ENCODE measurements around the gene PIP4K2C.
"Not testable (repeated sequence)": the region's sequence is repeated elsewhere in the genome, so short reads cannot be mapped to it uniquely, and the experiment has no call there.

The PIP4K2C gene

GRCh38 chr12:57554897-57555296 lies 36.1 kb upstream of the PIP4K2C start:
- DNase-seq: no peak

GRCh38 chr12:57558864-57559263 lies 32.1 kb upstream of the PIP4K2C start:
- DNase-seq: no peak

- no peak for DNase-seq
Measured at GRCh38 chr12:57560516-57560915, 30.5 kb upstream of the PIP4K2C start.

- not testable (repeated sequence) for DNase-seq
Measured at GRCh38 chr12:57561117-57561516, 29.9 kb upstream of the PIP4K2C start.

- DNase-seq: no peak
Measured at GRCh38 chr12:57563358-57563757, 27.6 kb upstream of the PIP4K2C start.

GRCh38 chr12:57564178-57564740 lies 26.7 kb upstream of the PIP4K2C start:
- no peak for DNase-seq

- no peak for DNase-seq
Measured at GRCh38 chr12:57568838-57569237, 22.2 kb upstream of the PIP4K2C start.

- DNase-seq: no peak
Measured at GRCh38 chr12:57569858-57570257, 21.1 kb upstream of the PIP4K2C start.

GRCh38 chr12:57570438-57570837 lies 20.6 kb upstream of the PIP4K2C start:
- DNase-seq: not testable (repeated sequence)

GRCh38 chr12:57571926-57572762 lies 18.8 kb upstream of the PIP4K2C start:
- DNase-seq: no peak

GRCh38 chr12:57574795-57575194 lies 16.2 kb upstream of the PIP4K2C start:
- no peak for DNase-seq

GRCh38 chr12:57575771-57576612 lies 15.0 kb upstream of the PIP4K2C start:
- no peak for DNase-seq

- no peak for DNase-seq
Measured at GRCh38 chr12:57576613-57577160, 14.3 kb upstream of the PIP4K2C start.

GRCh38 chr12:57577981-57578758 lies 12.8 kb upstream of the PIP4K2C start:
- DNase-seq: no peak

- DNase-seq: no peak
Measured at GRCh38 chr12:57579011-57579410, 12.0 kb upstream of the PIP4K2C start.

GRCh38 chr12:57579677-57580465 lies 11.1 kb upstream of the PIP4K2C start:
- no peak for DNase-seq

- DNase-seq: no peak
Measured at GRCh38 chr12:57580466-57580795, 10.6 kb upstream of the PIP4K2C start.

- no peak for DNase-seq
Measured at GRCh38 chr12:57581802-57582201, 9.2 kb upstream of the PIP4K2C start.

GRCh38 chr12:57582440-57582839 lies 8.6 kb upstream of the PIP4K2C start:
- DNase-seq: no peak

- DNase-seq: peak; percentile 59
Measured at GRCh38 chr12:57583008-57583831, 7.8 kb upstream of the PIP4K2C start.

All from right kidney (tissue), 1 donor.